GM18873 (cell line): ENCODE data around the gene PLPPR5.
"Not testable (repeated sequence)": the region's sequence is repeated elsewhere in the genome, so short reads cannot be mapped to it uniquely, and the experiment has no call there.

Experiments
- ATAC-seq: cut with Tn5 transposase; IDR thresholded peaks from one replicate; pipeline ENCODE4 v1.9.1; 2021; ENCODE audit warnings: mild to moderate bottlenecking, moderate library complexity, moderate number of reproducible peaks; ENCODE audit not compliant: unreplicated experiment, low FRiP score

The PLPPR5 gene

GRCh38 chr1:99004861-99005442, at the start of gene PLPPR5:
Gene PLPPR5 (minus strand): TSS chr1:99004861. CDS start chr1:99004671, 190 bp downstream.
- no peak for ATAC-seq

GRCh38 chr1:99051611-99052283, 47.1 kb upstream of the PLPPR5 start:
- ATAC-seq: no peak

GRCh38 chr1:99049745-99050144, 45.1 kb upstream of the PLPPR5 start:
- ATAC-seq: no peak

- ATAC-seq: not testable (repeated sequence)
Measured at GRCh38 chr1:99036746-99037145, 32.1 kb upstream of the PLPPR5 start.

- ATAC-seq: no peak
Measured at GRCh38 chr1:99018313-99018712, 13.7 kb upstream of the PLPPR5 start.

GRCh38 chr1:99017655-99018054, 13.0 kb upstream of the PLPPR5 start:
- no peak for ATAC-seq

GRCh38 chr1:99010679-99011078, 6.0 kb upstream of the PLPPR5 start:
- ATAC-seq: no peak

- no peak for ATAC-seq
Measured at GRCh38 chr1:99007366-99007765, 2.7 kb upstream of the PLPPR5 start.

- ATAC-seq: no peak
Measured at GRCh38 chr1:99005537-99005942, 879 bp upstream of the PLPPR5 start.

GRCh38 chr1:99004254-99004860, 304 bp downstream of the PLPPR5 start:
- ATAC-seq: no peak

- no peak for ATAC-seq
Measured at GRCh38 chr1:99003581-99004253, 944 bp downstream of the PLPPR5 start.

- no peak for ATAC-seq
Measured at GRCh38 chr1:98992844-98993243, 11.8 kb downstream of the PLPPR5 start.

GRCh38 chr1:98991127-98992012, 13.3 kb downstream of the PLPPR5 start:
- no peak for ATAC-seq

GRCh38 chr1:98989556-98989907, 15.1 kb downstream of the PLPPR5 start:
- ATAC-seq: no peak

- peak; percentile 48 for ATAC-seq
Measured at GRCh38 chr1:98988904-98989555, 15.6 kb downstream of the PLPPR5 start.

GRCh38 chr1:98985687-98986086, 19.0 kb downstream of the PLPPR5 start:
- ATAC-seq: no peak

- no peak for ATAC-seq
Measured at GRCh38 chr1:98981917-98982513, 22.6 kb downstream of the PLPPR5 start.

GRCh38 chr1:98979463-98979862, 25.2 kb downstream of the PLPPR5 start:
- ATAC-seq: no peak

- no peak for ATAC-seq
Measured at GRCh38 chr1:98975810-98976209, 28.9 kb downstream of the PLPPR5 start.

GRCh38 chr1:98975113-98975512, 29.5 kb downstream of the PLPPR5 start:
- ATAC-seq: no peak
